Measurements from ENCODE around the gene PDE5A. TPM values are rescaled to one million over a fixed set of nuclear protein-coding genes. Genes with fewer than 3 reads are reported as not detected.

The PDE5A gene
- polyA plus RNA-seq, 1 donor (not counting 4 experiments of a cell fraction or from before 2014, with no cell fraction given): 3.6 TPM

DNA sequence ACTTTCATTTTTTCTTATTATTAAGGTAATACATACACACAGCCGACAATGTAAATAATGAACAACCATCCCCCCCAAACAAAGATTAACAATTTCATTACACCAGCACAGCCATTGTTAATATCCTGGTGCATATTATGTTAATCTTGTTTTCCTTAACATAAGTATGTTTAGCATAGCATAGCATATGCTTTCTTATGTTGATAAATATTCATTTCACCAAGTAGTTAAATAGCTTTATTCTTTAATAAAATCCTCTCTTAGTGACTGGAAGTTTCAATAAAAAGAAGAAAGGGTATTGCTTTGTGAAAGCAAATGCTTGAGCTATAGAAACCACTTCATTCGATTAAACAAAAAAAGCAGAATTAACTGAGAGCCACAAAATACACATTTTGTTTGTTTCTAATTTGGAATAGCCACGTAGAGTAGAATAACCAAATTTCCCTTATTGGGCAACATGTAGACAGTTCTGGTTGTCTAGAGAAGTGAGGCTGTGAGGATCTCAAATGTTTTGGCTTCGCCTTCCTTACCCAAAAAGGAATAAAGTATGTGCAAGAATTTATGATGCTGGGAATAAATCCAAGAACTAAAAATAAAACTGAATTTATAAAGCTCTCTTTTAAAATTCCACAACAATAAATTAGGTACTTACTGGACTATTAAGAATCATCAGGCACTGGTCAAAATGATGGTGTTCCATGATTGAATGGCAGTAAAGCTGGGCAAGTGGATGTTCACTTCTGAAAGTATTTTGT is 118.0 kb downstream of the PDE5A start:
- Histone ChIP-seq H3K9me1 (ENCODE audit: control insufficient read depth, extremely low read depth, insufficient read depth, low read length) (no peaks in the 10 kb centered on the region), H3K79me2 (ENCODE audit: control insufficient read depth, insufficient read depth, low read length) (no peaks in the 10 kb centered on the region), H2AFZ (ENCODE audit: control insufficient read depth, low read length) (no peak overlapping the region), H3K9ac (ENCODE audit: control insufficient read depth, extremely low read depth, insufficient read depth, low read length) (no peak overlapping the region), H3K9me3 (ENCODE audit: control insufficient read depth, low read depth, low read length) (no peaks in the 10 kb centered on the region), H3K27me3 (ENCODE audit: control insufficient read depth, extremely low read depth, insufficient read depth, low read length) (no peaks in the 10 kb centered on the region), H3K36me3 (ENCODE audit: control insufficient read depth in 2 of 2, extremely low read depth in 1 of 2, insufficient read depth in 2 of 2, low read length in 2 of 2) (peaks cover 0 to 5% of the 10 kb centered on the region in 2 experiments), H3K4me3 (ENCODE audit: control insufficient read depth in 2 of 3, extremely low read depth in 1 of 3, insufficient read depth in 2 of 3, low read depth in 1 of 3, low read length in 3 of 3) (no peak overlapping the region), H3K4me2 (ENCODE audit: control insufficient read depth, extremely low read depth, insufficient read depth, low read depth, low read length) (no peak overlapping the region), H3K4me1 (ENCODE audit: control insufficient read depth, extremely low read depth, insufficient read depth, low read length) (no peaks in the 10 kb centered on the region), H3K27ac (ENCODE audit: control insufficient read depth, insufficient read depth, low read length) (no peak overlapping the region), H4K20me1 (ENCODE audit: control insufficient read depth, extremely low read depth, insufficient read depth, low read length) (no peaks in the 10 kb centered on the region)
- TF ChIP-seq, protein P1, sequence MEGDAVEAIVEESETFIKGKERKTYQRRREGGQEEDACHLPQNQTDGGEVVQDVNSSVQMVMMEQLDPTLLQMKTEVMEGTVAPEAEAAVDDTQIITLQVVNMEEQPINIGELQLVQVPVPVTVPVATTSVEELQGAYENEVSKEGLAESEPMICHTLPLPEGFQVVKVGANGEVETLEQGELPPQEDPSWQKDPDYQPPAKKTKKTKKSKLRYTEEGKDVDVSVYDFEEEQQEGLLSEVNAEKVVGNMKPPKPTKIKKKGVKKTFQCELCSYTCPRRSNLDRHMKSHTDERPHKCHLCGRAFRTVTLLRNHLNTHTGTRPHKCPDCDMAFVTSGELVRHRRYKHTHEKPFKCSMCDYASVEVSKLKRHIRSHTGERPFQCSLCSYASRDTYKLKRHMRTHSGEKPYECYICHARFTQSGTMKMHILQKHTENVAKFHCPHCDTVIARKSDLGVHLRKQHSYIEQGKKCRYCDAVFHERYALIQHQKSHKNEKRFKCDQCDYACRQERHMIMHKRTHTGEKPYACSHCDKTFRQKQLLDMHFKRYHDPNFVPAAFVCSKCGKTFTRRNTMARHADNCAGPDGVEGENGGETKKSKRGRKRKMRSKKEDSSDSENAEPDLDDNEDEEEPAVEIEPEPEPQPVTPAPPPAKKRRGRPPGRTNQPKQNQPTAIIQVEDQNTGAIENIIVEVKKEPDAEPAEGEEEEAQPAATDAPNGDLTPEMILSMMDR (optimal IDR thresholded peaks at IDR 0.05 in 1 of 3, IDR thresholded peaks at IDR 0.05 in 1 of 3, conservative IDR thresholded peaks at IDR 0.05 in 1 of 3; ENCODE audit: extremely low read depth in 1 of 3, insufficient read depth in 2 of 3, low read length in 3 of 3): no peak
- no peak for TF ChIP-seq EZH2 (IDR thresholded peaks at IDR 0.05; ENCODE audit: low read length)
- dilution Hi-C loops (cut with MboI; ENCODE audit: extremely low pct_ligation_motif_present, low sequenced_read_pairs): no loop called here
- FAIRE-seq (no peak), DNase-seq (ENCODE audit: low read depth, low spot score) (no peak)

DNA sequence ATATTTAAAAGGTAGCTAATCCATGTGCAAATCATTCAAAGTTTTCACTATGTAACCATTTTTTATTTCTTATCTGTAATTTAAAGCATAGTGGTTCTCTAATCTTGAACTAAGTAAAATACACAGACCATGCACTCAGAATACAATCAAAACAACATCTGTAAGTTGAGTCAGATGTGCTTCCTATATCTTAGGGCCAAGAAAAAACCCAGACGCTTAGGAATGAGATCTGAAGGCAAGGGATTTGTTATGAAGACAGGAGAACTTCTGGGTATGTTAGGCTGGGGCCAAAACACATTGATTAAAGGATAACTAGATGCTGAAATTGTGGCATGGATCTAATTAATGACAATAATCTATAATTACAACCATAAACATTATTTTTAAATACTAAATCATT is 120.3 kb downstream of the PDE5A start:
- Histone ChIP-seq H3K27ac (ENCODE audit: control insufficient read depth, insufficient read depth, low read length) (no peak overlapping the region), H3K36me3 (ENCODE audit: control insufficient read depth in 2 of 2, extremely low read depth in 1 of 2, insufficient read depth in 2 of 2, low read length in 2 of 2) (peaks cover 0 to 3% of the 10 kb centered on the region in 2 experiments)
- dilution Hi-C loops (cut with MboI; ENCODE audit: extremely low pct_ligation_motif_present, low sequenced_read_pairs): no loop called here

More for the DNA sequence above, 120.3 kb downstream of the PDE5A start:
- Histone ChIP-seq H3K9me3 (ENCODE audit: control insufficient read depth, low read depth, low read length) (no peaks in the 10 kb centered on the region), H2AFZ (ENCODE audit: control insufficient read depth, low read length) (no peak overlapping the region), H3K9ac (ENCODE audit: control insufficient read depth, extremely low read depth, insufficient read depth, low read length) (no peak overlapping the region), H3K27me3 (ENCODE audit: control insufficient read depth, extremely low read depth, insufficient read depth, low read length) (no peaks in the 10 kb centered on the region), H3K9me1 (ENCODE audit: control insufficient read depth, extremely low read depth, insufficient read depth, low read length) (no peaks in the 10 kb centered on the region), H4K20me1 (ENCODE audit: control insufficient read depth, extremely low read depth, insufficient read depth, low read length) (no peaks in the 10 kb centered on the region), H3K4me3 (ENCODE audit: control insufficient read depth in 2 of 3, extremely low read depth in 1 of 3, insufficient read depth in 2 of 3, low read depth in 1 of 3, low read length in 3 of 3) (no peak overlapping the region), H3K79me2 (ENCODE audit: control insufficient read depth, insufficient read depth, low read length) (no peaks in the 10 kb centered on the region), H3K4me2 (ENCODE audit: control insufficient read depth, extremely low read depth, insufficient read depth, low read depth, low read length) (no peak overlapping the region), H3K4me1 (ENCODE audit: control insufficient read depth, extremely low read depth, insufficient read depth, low read length) (no peaks in the 10 kb centered on the region)
- FAIRE-seq (no peak), DNase-seq (ENCODE audit: low read depth, low spot score) (no peak)
- TF ChIP-seq, protein P1 (optimal IDR thresholded peaks at IDR 0.05 in 1 of 3, IDR thresholded peaks at IDR 0.05 in 1 of 3, conservative IDR thresholded peaks at IDR 0.05 in 1 of 3; ENCODE audit: extremely low read depth in 1 of 3, insufficient read depth in 2 of 3, low read length in 3 of 3): no peak
- no peak for TF ChIP-seq EZH2 (IDR thresholded peaks at IDR 0.05; ENCODE audit: low read length)

Measured in keratinocyte (primary cell).